K562 (cell line): ENCODE measurements around the gene AGL. TPM values are rescaled to one million over a fixed set of nuclear protein-coding genes. Genes with fewer than 3 reads are reported as not detected.
A peak's percentile ranks its signal among the peaks of the same experiment; 100 is the strongest.

ENCODE experiments used
- ATF1 ChIP-seq, 2 experiments: fragments of 450-650 bp in 1 of 2; IDR thresholded peaks; 2 replicates each; pipeline ENCODE4 v1.6.1; 2016; ENCODE audit warnings: missing compliant biosample characterization in 1 of 2, missing genetic modification characterization in 1 of 2
- ATF7 ChIP-seq: fragments of 450-650 bp; IDR thresholded peaks from 2 replicates; pipeline ENCODE4 v1.7.1; 2014; ENCODE audit warnings: mild to moderate bottlenecking, moderate library complexity
- BRD4 ChIP-seq: fragments of 200-600 bp; sonication (generic); IDR thresholded peaks from 2 replicates; pipeline ENCODE4 v1.6.1; 2017; ENCODE audit warnings: inconsistent platforms
- EP400 ChIP-seq: fragments of 450-650 bp; IDR thresholded peaks from 2 replicates; pipeline ENCODE4 v1.6.1; 2017; ENCODE audit warnings: antibody characterized with exemption, mild to moderate bottlenecking, moderate library complexity
- FOXM1 ChIP-seq, 2 experiments: fragments of 450-650 bp in 1 of 2; sonication (generic) in 1 of 2; formaldehyde crosslinking in 1 of 2; IDR thresholded peaks; 2 replicates each; pipeline versions ENCODE4 v1.6.1 to v1.9.0; 2017 to 2022; ENCODE audit warnings: low read depth in 2 of 2, mild to moderate bottlenecking in 2 of 2, missing genetic modification reagents in 1 of 2, moderate library complexity in 1 of 2
- NELFE ChIP-seq: IDR thresholded peaks from 2 replicates; pipeline ENCODE4 v1.6.1; 2011; ENCODE audit warnings: mild to moderate bottlenecking; ENCODE audit not compliant: insufficient read depth, insufficient read length
- NR4A1 ChIP-seq, 2 experiments: fragments of 250-450 bp in 1 of 2; fragments of 450-650 bp in 1 of 2; sonication (Bioruptor Pico) in 1 of 2; IDR thresholded peaks; 2 replicates each; pipeline versions ENCODE4 v1.4.0 to v1.6.1; 2016 to 2020; ENCODE audit warnings: mild to moderate bottlenecking in 2 of 2, missing compliant biosample characterization in 1 of 2, missing genetic modification characterization in 1 of 2, moderate library complexity in 1 of 2
- PHF8 ChIP-seq: fragments of 200-600 bp; sonication (generic); IDR thresholded peaks from 2 replicates; pipeline ENCODE4 v1.6.1; 2012; ENCODE audit warnings: mixed run types, mild to moderate bottlenecking, inconsistent platforms, low read length, moderate library complexity, borderline replicate concordance
- RBM39 ChIP-seq: fragments of 200-400 bp; formaldehyde crosslinking; optimal IDR thresholded peaks from 2 replicates; pipeline ENCODE3; 2018; ENCODE audit warnings: low read depth, low read length
- RFX7 ChIP-seq: fragments of 250-450 bp; sonication (Bioruptor Pico); IDR thresholded peaks from 2 replicates; pipeline ENCODE4 v1.5.1; 2021; ENCODE audit warnings: mild to moderate bottlenecking
- SNIP1 ChIP-seq: fragments of 450-650 bp; IDR thresholded peaks from 2 replicates; pipeline ENCODE4 v1.7.1; 2017; ENCODE audit warnings: low read depth, mild to moderate bottlenecking
- TAL1 ChIP-seq: fragments of 450-650 bp; IDR thresholded peaks from 2 replicates; pipeline ENCODE4 v1.6.1; 2016; ENCODE audit warnings: mild to moderate bottlenecking
- ZNF263 ChIP-seq: sonication (generic); formaldehyde crosslinking; IDR thresholded peaks from 2 replicates; pipeline ENCODE4 v1.8.0; 2022; ENCODE audit warnings: mild to moderate bottlenecking, missing genetic modification reagents, borderline replicate concordance
- ZNF551 ChIP-seq: fragments of 250-450 bp; sonication (Bioruptor Pico); IDR thresholded peaks from 2 replicates; pipeline ENCODE4 v1.5.0; 2021; ENCODE audit warnings: mild to moderate bottlenecking, moderate library complexity
- ZNF583 ChIP-seq: fragments of 250-450 bp; sonication (Bioruptor Pico); IDR thresholded peaks from 2 replicates; pipeline ENCODE4 v1.4.0; 2020
- polyA plus RNA-seq, 8 experiments: library from polyadenylated mRNA; depleted of rRNA in 4 of 8; stranded (reverse) in 5 of 8; unstranded in 3 of 8; fragments of >200 nt; fragmentation: Nextera tagmentation in 2 of 8; fragmentation: Illumina TruSeq in 1 of 8; extraction: Ambion mirVana in 2 of 8; extraction: Trizol in 1 of 8; gene quantifications; 2 replicates each; pipeline versions ENCODE4 v1.2.1 to v1.2.3, GENCODE V29; 2011 to 2014; ENCODE audit warnings: inconsistent platforms in 1 of 8, missing spikeins in 1 of 8
- total RNA-seq, 7 experiments: library from RNA; depleted of rRNA in 6 of 7; stranded (reverse); fragments of >200 nt in 6 of 7; fragmentation: Illumina TruSeq in 2 of 7; extraction: Trizol in 2 of 7; gene quantifications; 2 replicates each; pipeline versions ENCODE4 v1.2.1 to v1.2.3, GENCODE V29; 2011 to 2021; ENCODE audit warnings: low replicate concordance in 1 of 7
- TF ChIP-seq, protein P1 (sequence below): fragments of 450-650 bp; IDR thresholded peaks from 2 replicates; pipeline ENCODE4 v1.6.1; 2017; ENCODE audit warnings: antibody characterized with exemption
- TF ChIP-seq, protein P2 (sequence below): sonication (generic); formaldehyde crosslinking; IDR thresholded peaks from 2 replicates; pipeline ENCODE4 v1.9.0; 2022; ENCODE audit warnings: mild to moderate bottlenecking, missing genetic modification reagents
- TF ChIP-seq, protein P3 (sequence below): sonication (generic); formaldehyde crosslinking; IDR thresholded peaks from 2 replicates; pipeline ENCODE4 v1.8.0; 2022; ENCODE audit warnings: mild to moderate bottlenecking, missing genetic modification reagents
- TF ChIP-seq, protein P4 (sequence below): fragments of 450-650 bp; IDR thresholded peaks from 2 replicates; pipeline ENCODE4 v1.6.1; 2016; ENCODE audit warnings: antibody characterized with exemption
- TF ChIP-seq, protein P5 (sequence below), 2 experiments: fragments of 450-650 bp in 1 of 2; sonication (generic) in 1 of 2; formaldehyde crosslinking in 1 of 2; IDR thresholded peaks in 1 of 2; conservative IDR thresholded peaks in 1 of 2; 2 replicates each; pipeline versions ENCODE4 v1.6.1 to v1.8.1; 2016 to 2023; ENCODE audit warnings: mild to moderate bottlenecking in 2 of 2, moderate library complexity in 2 of 2, inconsistent platforms in 1 of 2, missing genetic modification reagents in 1 of 2

AGL gene
- total and polyA plus RNA-seq, 9 of the 15 experiments (the other 6 are each of a cell fraction or from before 2014, with no cell fraction given) = 6.3 to 20.4 (median 12.4) TPM

DNA sequence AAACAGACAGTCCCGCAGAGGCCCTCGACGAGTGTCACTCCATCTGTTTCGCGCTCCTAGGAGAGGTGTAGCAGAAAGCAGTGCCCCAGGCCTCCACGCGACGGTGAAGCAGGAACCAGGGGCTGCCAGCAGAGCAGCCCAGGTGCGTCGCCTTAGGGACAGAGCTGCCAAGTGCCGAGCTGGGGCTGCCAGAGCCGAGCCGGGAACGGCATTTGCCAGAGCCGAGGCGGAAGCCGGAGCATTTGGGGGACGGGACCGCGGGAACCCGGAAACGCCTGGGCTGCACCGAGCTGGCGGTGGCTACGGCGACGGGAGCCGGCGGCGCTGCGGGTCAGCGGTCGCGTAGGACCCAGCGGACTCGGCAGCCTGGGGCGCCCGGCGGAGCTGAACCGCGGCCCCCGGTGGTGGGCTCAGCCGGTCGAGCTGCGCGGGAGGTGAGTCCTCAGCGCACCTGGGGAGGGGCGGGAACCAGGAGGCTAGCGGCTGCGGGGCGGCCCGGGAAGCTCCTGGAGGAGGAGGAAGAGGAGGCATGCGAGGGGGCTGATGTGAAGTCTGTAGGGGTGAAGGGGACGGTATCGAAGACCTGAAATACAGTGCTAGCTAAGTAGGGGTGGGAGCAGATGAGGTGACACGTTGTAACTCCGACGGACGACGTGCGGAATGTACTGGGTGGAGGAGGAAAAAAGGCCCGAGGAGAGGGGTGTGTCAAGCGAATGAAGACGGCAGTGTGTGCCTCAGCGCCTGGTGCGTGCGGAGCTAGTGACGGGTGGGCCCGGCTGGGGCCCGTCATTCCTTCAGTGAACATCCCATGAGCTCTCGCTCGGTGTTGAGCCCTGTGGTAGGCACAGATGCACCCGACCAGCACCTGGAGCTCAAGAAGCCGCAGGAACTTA is 119.8 kb downstream of the AGL start, which contains the start of gene SLC35A3 (continued):
- TF ChIP-seq NR4A1 (CRISPR knock-in tag; IDR thresholded peaks at IDR 0.05) = no peak
- 0 out of 2 replicates have a peak, but pooled peaks have one; percentile 29 for TF ChIP-seq NR4A1 (tag; IDR thresholded peaks at IDR 0.05)
- TF ChIP-seq, protein P1, sequence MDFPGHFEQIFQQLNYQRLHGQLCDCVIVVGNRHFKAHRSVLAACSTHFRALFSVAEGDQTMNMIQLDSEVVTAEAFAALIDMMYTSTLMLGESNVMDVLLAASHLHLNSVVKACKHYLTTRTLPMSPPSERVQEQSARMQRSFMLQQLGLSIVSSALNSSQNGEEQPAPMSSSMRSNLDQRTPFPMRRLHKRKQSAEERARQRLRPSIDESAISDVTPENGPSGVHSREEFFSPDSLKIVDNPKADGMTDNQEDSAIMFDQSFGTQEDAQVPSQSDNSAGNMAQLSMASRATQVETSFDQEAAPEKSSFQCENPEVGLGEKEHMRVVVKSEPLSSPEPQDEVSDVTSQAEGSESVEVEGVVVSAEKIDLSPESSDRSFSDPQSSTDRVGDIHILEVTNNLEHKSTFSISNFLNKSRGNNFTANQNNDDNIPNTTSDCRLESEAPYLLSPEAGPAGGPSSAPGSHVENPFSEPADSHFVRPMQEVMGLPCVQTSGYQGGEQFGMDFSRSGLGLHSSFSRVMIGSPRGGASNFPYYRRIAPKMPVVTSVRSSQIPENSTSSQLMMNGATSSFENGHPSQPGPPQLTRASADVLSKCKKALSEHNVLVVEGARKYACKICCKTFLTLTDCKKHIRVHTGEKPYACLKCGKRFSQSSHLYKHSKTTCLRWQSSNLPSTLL = no peak
- no peak for TF ChIP-seq ZNF263 (CRISPR knock-in tag)
- peak; percentile 64; the same call in 1 of the 2 replicates for TF ChIP-seq EP400
- no peak for TF ChIP-seq ZNF583
- TF ChIP-seq ZNF551 (CRISPR knock-in tag) = no peak
- TF ChIP-seq BRD4 = peak; percentile 66
- TF ChIP-seq PHF8 = peak; percentile 91; the same call in 1 of the 2 replicates
- no peak for TF ChIP-seq TAL1
- TF ChIP-seq, protein P2, sequence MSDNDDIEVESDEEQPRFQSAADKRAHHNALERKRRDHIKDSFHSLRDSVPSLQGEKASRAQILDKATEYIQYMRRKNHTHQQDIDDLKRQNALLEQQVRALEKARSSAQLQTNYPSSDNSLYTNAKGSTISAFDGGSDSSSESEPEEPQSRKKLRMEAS (CRISPR knock-in tag) = peak; percentile 81
- no peak for TF ChIP-seq NELFE
- TF ChIP-seq, protein P3, sequence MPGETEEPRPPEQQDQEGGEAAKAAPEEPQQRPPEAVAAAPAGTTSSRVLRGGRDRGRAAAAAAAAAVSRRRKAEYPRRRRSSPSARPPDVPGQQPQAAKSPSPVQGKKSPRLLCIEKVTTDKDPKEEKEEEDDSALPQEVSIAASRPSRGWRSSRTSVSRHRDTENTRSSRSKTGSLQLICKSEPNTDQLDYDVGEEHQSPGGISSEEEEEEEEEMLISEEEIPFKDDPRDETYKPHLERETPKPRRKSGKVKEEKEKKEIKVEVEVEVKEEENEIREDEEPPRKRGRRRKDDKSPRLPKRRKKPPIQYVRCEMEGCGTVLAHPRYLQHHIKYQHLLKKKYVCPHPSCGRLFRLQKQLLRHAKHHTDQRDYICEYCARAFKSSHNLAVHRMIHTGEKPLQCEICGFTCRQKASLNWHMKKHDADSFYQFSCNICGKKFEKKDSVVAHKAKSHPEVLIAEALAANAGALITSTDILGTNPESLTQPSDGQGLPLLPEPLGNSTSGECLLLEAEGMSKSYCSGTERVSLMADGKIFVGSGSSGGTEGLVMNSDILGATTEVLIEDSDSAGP (CRISPR knock-in tag) = no peak
- TF ChIP-seq RBM39 = no peak
- no peak for TF ChIP-seq ATF1 (CRISPR knock-in tag; IDR thresholded peaks at IDR 0.05)
- peak; percentile 77 for TF ChIP-seq ATF1 (tag; IDR thresholded peaks at IDR 0.05)
- TF ChIP-seq ATF7 = peak; percentile 60
- TF ChIP-seq, protein P4, sequence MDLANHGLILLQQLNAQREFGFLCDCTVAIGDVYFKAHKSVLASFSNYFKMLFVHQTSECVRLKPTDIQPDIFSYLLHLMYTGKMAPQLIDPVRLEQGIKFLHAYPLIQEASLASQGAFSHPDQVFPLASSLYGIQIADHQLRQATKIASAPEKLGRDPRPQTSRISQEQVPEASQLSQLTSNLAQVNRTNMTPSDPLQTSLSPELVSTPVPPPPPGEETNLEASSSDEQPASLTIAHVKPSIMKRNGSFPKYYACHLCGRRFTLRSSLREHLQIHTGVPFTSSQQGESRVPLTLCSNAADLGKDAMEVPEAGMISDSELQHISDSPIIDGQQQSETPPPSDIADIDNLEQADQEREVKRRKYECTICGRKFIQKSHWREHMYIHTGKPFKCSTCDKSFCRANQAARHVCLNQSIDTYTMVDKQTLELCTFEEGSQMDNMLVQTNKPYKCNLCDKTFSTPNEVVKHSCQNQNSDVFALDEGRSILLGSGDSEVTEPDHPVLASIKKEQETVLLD = no peak
- no peak for TF ChIP-seq SNIP1
- TF ChIP-seq, protein P5, sequence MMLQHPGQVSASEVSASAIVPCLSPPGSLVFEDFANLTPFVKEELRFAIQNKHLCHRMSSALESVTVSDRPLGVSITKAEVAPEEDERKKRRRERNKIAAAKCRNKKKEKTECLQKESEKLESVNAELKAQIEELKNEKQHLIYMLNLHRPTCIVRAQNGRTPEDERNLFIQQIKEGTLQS (IDR thresholded peaks at IDR 0.05) = no peak
- TF ChIP-seq, protein P5 (CRISPR knock-in tag; conservative IDR thresholded peaks at IDR 0.05) = 0 out of 2 replicates have a peak, but pooled peaks have one; percentile 43
- TF ChIP-seq FOXM1 (IDR thresholded peaks at IDR 0.05; ENCODE audit: low read depth) = no peak
- no peak for TF ChIP-seq FOXM1 (CRISPR knock-in tag; IDR thresholded peaks at IDR 0.05; ENCODE audit: low read depth)
- no peak for TF ChIP-seq RFX7 (CRISPR knock-in tag)
